Measurements from ENCODE around the gene DCTN2. TPM values are rescaled to one million over a fixed set of nuclear protein-coding genes. Genes with fewer than 3 reads are reported as not detected.

DCTN2 gene
- total RNA-seq, result 113 and 132 TPM in 2 replicates

DNA sequence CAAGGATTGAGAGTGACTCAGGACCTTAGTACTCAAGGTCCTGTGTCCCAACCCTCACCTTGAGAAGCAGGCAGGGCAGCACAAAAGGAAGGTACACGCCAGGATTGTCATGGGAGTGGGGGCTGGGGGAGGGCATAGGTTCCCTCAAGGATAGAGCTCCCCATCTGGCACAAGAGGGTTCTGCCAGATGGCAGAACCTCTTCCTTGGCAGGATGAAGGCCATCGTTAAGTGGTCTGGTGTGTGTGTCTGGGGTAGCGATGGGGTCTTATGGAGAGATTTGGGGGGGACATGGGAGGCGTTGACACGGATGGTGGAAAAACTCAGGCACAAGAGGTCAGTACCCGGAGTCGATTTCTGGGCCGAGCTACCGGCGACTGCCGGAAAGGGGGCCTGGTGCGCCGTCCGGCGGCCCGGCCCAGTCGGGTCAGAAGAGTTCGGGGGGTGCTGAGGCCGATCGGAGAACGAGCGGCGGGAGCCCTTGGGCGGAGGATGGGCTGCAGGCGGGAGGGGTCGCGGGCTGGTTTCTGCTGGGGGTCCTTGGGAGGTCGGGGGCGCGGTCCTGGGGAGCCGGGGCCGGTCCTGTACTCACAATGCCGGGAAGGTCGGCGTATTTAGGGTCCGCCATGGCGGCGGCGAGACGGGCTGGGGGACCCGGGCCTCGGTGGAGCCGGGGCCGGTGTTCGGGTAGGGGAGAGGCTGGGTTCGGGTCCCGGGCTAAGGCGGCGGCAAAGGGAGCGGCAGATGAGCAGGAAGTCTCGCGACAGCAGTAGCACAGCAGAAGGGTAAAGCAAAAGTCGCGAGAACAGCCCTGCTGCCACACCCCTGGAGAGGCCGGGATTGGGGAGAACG is at the start of gene DCTN2:
Gene DCTN2 (minus strand): TSS at position 755 of the 850 bp plus-strand sequence. CDS start 129 bp downstream, at position 626.

DNA sequence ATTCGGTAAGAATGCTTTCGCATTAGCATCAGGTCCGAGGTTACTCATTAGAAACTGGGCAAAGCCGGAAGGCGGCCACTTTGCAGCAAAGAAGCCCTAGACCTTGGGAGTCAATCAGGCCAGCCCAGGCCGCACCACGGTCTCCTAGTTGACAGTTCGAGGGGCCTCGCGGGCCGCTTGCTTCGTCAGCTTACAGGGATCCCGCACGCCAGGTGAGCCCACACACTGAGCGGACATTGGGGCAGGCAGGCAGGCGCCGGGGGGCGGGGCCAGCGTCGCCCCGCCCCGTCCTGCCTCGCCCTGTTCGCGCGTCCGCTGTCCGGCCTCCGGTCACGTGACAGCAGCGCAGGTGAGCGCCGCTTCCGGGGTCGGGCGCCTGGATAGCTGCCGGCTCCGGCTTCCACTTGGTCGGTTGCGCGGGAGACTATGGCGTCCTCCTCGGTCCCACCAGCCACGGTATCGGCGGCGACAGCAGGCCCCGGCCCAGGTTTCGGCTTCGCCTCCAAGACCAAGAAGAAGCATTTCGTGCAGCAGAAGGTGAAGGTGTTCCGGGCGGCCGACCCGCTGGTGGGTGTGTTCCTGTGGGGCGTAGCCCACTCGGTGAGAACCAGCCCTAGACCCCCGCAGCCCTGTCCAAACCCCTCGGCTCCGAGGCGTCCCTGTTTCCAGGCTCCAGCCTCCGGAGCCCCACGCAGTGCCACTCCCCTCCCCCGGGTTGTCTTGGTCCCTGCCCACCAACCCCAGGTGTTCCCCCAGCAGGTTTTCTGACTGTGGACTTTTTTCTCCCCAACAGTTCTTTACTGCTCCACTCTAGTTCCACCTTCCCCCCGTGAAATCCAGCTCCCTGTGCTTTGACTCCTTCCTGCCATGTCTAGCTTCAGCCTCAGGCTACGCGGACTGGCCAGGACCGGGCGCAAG is 44.1 kb upstream of the DCTN2 start, which contains the start of gene PIP4K2C:
Gene PIP4K2C (plus strand): TSS at position 329 of the 918 bp plus-strand sequence. CDS start 98 bp downstream, at position 427.

DNA sequence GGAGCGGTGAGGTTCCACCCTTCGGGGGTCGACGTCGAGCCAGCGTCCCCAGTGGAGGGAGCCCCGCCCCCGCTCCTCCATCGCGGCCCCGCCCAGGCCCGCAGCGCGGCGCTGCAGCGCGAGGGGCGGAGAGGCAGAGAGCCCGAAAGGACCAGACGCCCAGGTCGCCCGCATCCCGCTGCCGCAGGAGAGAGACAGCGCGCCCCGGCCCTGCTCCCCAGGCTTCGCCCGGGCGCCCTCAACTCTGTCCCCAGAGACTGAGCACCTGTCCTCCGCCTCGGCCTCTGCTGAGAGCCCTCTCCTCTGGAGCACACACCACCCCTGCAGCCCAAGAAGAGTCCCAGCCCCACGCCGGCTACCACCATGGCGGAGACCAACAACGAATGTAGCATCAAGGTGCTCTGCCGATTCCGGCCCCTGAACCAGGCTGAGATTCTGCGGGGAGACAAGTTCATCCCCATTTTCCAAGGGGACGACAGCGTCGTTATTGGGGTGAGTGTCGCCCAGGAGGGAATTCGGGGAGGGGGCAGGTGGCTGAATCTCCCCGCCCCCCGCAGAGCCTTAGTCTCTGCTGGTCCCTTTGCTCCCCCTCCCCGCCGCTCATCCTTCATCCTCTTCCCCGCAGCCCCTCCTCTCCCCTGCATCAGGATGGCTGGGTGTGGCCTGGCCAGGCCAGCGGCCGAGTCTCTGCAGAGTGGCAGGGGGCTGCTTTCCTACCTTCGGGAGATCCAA is 3.1 kb upstream of the DCTN2 start, which contains the start of gene KIF5A:
Gene KIF5A (plus strand): TSS at position 136 of the 732 bp plus-strand sequence. CDS start 228 bp downstream, at position 364.

DNA sequence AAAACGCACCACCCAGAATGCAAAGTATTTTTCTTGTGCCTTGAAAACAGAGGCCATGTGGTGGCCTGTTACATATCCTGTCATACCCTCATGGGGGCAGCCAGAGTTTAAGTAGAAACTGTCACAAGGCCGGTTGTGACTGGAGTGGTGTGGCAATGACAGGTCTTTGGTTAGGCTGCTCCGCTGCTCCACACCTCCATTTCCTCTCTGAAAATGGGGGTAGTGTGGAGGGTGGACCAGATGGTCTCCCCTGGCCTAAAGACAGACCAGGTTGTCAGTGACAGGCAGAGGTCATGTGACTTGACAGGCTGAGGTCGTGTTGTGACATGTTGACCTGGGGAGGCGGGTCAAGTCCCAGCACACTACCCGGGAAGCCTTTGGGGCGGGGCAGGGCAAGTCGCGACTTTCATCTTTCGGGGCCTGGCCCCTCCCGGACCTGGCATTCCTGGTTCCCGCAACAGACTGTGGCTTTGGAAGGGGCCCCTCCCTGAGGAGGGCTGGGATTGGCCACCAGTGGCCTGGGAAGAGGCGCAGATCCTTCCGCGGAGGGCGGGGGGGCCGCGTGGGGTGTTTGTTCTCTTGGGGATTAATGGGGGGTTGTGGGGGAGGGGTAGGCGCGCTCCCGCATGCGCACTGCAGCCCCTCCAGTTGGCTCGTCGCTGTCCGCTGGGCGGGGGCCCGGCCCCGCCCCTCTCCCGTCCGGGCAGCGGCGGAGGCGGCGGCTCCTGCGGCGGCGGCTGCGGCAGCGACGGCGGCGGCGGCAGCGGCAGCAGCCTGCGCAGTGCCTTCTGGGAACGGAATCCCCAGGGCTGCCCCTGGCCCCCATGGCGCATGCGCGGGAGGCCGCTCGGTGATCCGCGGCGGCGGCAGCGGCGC is 24.7 kb downstream of the DCTN2 start, which contains the start of gene MBD6:
Gene MBD6 (plus strand): TSS at position 814 of the 876 bp plus-strand sequence. CDS start 1,480 bp downstream, outside the sequence.

DNA sequence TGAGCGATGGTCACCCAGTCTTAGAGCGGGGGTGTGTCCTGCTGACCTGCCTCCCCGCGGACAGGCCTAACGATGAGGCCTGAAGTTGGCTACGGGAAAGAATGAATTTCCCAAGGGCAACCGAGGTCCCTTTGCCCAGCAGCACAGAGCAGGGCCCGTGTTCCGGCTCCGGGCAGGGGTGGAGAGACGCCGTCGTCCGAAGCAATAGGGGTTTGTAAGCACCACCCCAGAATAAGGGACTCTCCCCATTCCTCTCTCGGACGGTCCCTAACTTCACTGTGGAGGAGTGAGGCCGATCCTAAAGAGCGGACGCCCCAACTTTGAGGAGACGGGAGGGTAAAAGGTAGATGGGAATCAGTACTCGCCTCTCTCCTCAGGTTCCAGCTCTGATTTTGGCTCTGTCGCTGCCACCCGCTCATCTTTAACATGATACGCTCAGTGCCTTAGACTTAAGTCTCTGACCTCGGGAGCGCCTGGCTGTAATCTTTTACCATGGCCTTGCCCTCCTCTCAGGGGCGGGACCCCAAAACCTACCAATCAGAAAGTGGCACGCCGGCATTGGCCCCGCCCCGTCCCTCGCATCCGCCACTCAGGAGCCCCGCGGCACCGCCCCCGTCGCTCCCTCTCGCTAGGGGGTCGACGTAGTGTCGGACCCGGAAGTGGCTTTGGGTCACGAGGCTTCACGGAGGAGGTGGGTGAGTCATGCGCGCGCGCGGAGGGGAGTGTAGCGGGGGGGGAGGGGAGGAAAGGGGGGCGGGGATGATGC is 26.8 kb downstream of the DCTN2 start, which contains the start of gene DDIT3:
Gene DDIT3 (minus strand): TSS at position 462 of the 766 bp plus-strand sequence. CDS start 3,108 bp downstream, outside the sequence.

DNA sequence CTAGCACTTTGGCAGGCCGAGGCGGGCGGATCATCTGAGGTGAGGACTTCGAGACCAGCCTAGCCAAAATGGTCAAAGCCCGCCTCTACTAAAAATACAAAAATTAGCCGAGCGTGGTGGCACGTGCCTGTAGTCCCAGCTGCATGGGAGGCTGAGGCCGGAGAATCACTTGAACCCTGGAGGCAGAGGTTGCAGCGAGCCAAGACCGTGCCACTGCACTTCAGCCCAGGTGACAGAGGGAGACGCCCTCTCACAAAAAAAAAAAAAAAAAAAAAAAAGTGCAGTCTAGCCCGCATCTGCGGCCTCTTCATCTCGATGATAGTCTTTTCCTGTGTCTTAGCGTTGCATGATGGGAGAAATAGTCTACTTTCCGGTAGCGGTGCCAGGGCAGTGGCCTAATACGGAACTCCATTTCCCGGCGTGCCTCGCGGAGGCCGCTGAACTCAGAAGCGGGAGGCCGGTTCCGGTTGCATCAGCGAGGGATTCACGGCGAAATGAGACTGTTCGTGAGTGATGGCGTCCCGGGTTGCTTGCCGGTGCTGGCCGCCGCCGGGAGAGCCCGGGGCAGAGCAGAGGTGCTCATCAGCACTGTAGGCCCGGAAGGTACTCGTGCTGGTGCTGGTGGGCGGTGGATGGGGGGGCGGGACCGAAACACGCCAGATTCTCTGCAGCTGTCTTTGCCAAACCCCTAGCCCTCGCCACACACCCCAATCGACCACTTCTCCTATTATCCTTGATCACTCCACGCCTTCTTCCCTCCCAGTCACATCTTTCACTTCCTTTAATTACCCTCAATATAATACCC is 59.2 kb downstream of the DCTN2 start, which contains the start of gene MARS1:
Gene MARS1 (plus strand): TSS at position 472 of the 805 bp plus-strand sequence. CDS start 23 bp downstream, at position 495.

Small RNA genes within 50 kb of the gene (small RNA-seq; reads per million reads assigned to genes)
- gene MIR616, result not detected

Other genes with a start within 250 kb of the DCTN2 start
- 25.5 and 27.0 TPM in 2 replicates for gene R3HDM2, start 116.1 kb downstream of the DCTN2 start, total RNA-seq
- gene INHBC, start 112.4 kb downstream of the DCTN2 start, total RNA-seq, result under 0.01 TPM in 1 of 2 replicates, not detected in the other
- gene INHBE, start 91.9 kb downstream of the DCTN2 start, total RNA-seq, result 0.22 TPM in 1 of 2 replicates, not detected in the other
- gene GLI1, start 87.4 kb downstream of the DCTN2 start, total RNA-seq, result 0.11 and 0.26 TPM in 2 replicates
- 0.22 TPM in 1 of 2 replicates, not detected in the other for gene ARHGAP9, start 67.3 kb downstream of the DCTN2 start, total RNA-seq
- 108 and 113 TPM in 2 replicates for gene MARS1, start 59.1 kb downstream of the DCTN2 start, total RNA-seq
- gene DDIT3, start 26.7 kb downstream of the DCTN2 start, total RNA-seq, result 40.5 and 59.5 TPM in 2 replicates
- 3.8 and 5.2 TPM in 2 replicates for gene MBD6, start 24.4 kb downstream of the DCTN2 start, total RNA-seq
- under 0.01 and 0.22 TPM in 2 replicates for gene KIF5A, start 2.9 kb upstream of the DCTN2 start, total RNA-seq
- 23.5 and 26.2 TPM in 2 replicates for gene PIP4K2C, start 44.0 kb upstream of the DCTN2 start, total RNA-seq
- gene DTX3, start 57.6 kb upstream of the DCTN2 start, total RNA-seq, result 9.4 and 11.2 TPM in 2 replicates
- gene ARHGEF25, start 64.2 kb upstream of the DCTN2 start, total RNA-seq, result 16.2 and 17.2 TPM in 2 replicates
- gene B4GALNT1, start 86.0 kb upstream of the DCTN2 start, total RNA-seq, result 1.0 and 2.9 TPM in 2 replicates
- 154 and 254 TPM in 2 replicates for gene OS9, start 146.9 kb upstream of the DCTN2 start, total RNA-seq
- gene AGAP2, start 191.6 kb upstream of the DCTN2 start, total RNA-seq, result 0.11 and 0.39 TPM in 2 replicates
- gene TSPAN31, start 197.8 kb upstream of the DCTN2 start, total RNA-seq, result 71.6 and 76.1 TPM in 2 replicates
- gene CDK4, start 205.1 kb upstream of the DCTN2 start, total RNA-seq, result 108 and 195 TPM in 2 replicates
- 1.1 and 1.2 TPM in 2 replicates for gene MARCHF9, start 207.9 kb upstream of the DCTN2 start, total RNA-seq
- gene CYP27B1, start 219.9 kb upstream of the DCTN2 start, total RNA-seq, result 0.22 and 0.65 TPM in 2 replicates
- 6.7 and 8.0 TPM in 2 replicates for gene METTL1, start 224.9 kb upstream of the DCTN2 start, total RNA-seq
- 5.9 and 8.0 TPM in 2 replicates for gene EEF1AKMT3, start 225.4 kb upstream of the DCTN2 start, total RNA-seq
- 16.1 and 22.7 TPM in 2 replicates for gene TSFM, start 235.6 kb upstream of the DCTN2 start, total RNA-seq

All from articular chondrocyte of knee joint (primary cell).